HS-5 (cell line): ENCODE data around the gene LRP1B.
"Not testable (repeated sequence)": the region's sequence is repeated elsewhere in the genome, so short reads cannot be mapped to it uniquely, and the experiment has no call there.

Experiments used
- DNase-seq: peaks from one replicate; pipeline ENCODE4 v3.0.0-alpha.2; 2012; ENCODE audit warnings: low read depth

LRP1B gene

GRCh38 chr2:141015341-141016047, 1115.3 kb downstream of the LRP1B start:
- no peak for DNase-seq

- DNase-seq: no peak
These were observed 1126.7 kb downstream of the LRP1B start for GRCh38 chr2:141003967-141004657.

GRCh38 chr2:141001750-141002149, 1129.1 kb downstream of the LRP1B start:
- DNase-seq: no peak

- DNase-seq: no peak
These were observed 1132.2 kb downstream of the LRP1B start for GRCh38 chr2:140998577-140998976.

- no peak for DNase-seq
These were observed 1132.8 kb downstream of the LRP1B start for GRCh38 chr2:140998017-140998416.

- no peak for DNase-seq
These were observed 1136.0 kb downstream of the LRP1B start for GRCh38 chr2:140994856-140995255.

- peak; percentile 74 for DNase-seq
These were observed 1140.4 kb downstream of the LRP1B start for GRCh38 chr2:140990416-140990815.

GRCh38 chr2:140988597-140988996, 1142.2 kb downstream of the LRP1B start:
- DNase-seq: no peak

- no peak for DNase-seq
These were observed 1144.4 kb downstream of the LRP1B start for GRCh38 chr2:140986456-140986855.

GRCh38 chr2:140975237-140975636, 1155.6 kb downstream of the LRP1B start:
- DNase-seq: peak; percentile 42

- no peak for DNase-seq
These were observed 1158.1 kb downstream of the LRP1B start for GRCh38 chr2:140972724-140973123.

GRCh38 chr2:140964324-140964723, 1166.5 kb downstream of the LRP1B start:
- not testable (repeated sequence) for DNase-seq

- DNase-seq: no peak
These were observed 1180.9 kb downstream of the LRP1B start for GRCh38 chr2:140949932-140950331.

- DNase-seq: no peak
These were observed 1183.6 kb downstream of the LRP1B start for GRCh38 chr2:140947236-140947635.

- no peak for DNase-seq
These were observed 1186.9 kb downstream of the LRP1B start for GRCh38 chr2:140943867-140944266.

- DNase-seq: no peak
These were observed 1188.5 kb downstream of the LRP1B start for GRCh38 chr2:140942284-140942683.

GRCh38 chr2:140929849-140930248, 1201.0 kb downstream of the LRP1B start:
- no peak for DNase-seq

GRCh38 chr2:140918426-140918825, 1212.4 kb downstream of the LRP1B start:
- no peak for DNase-seq

GRCh38 chr2:140916410-140916809, 1214.4 kb downstream of the LRP1B start:
- no peak for DNase-seq

GRCh38 chr2:140910683-140911082, 1220.1 kb downstream of the LRP1B start:
- DNase-seq: no peak

GRCh38 chr2:140905083-140905781, 1225.6 kb downstream of the LRP1B start:
- no peak for DNase-seq

GRCh38 chr2:140895378-140895777, 1235.4 kb downstream of the LRP1B start:
- DNase-seq: no peak

- DNase-seq: peak; percentile 84
These were observed 1237.1 kb downstream of the LRP1B start for GRCh38 chr2:140893685-140894084.
